CD4-positive, alpha-beta T cell treated with Interleukin-17A for 4 hours (primary cell): ENCODE data around the gene TMEM270.

Experiments used
- DNase-seq: peaks from one replicate; pipeline ENCODE4 v3.0.0-alpha.2; 2020; ENCODE audit warnings: mixed read lengths

Gene TMEM270

GRCh38 chr7:73909051-73909941 is 48.3 kb downstream of the TMEM270 start:
- DNase-seq = no peak

DNA sequence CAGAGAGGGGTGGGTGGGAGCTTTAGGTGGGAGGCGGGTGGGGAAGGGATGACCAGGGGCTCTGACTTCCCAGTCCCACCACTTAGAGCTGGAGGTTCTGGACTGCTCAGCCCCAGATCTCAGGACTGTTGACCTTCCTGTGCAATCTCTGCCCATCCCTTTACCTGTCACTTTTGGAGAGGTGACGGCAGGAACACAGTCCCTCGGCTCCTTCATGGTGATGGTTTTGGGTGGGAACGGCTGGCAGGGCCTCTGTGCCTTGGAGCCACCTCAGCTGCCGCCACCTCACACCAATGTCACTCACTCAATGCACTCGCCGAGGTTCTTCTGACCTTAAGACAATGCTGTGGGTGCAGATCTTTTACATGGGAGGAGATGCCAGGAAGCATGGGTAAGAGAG is 49.0 kb downstream of the TMEM270 start:
- no peak for DNase-seq

- no peak for DNase-seq
Measured at GRCh38 chr7:73912223-73912622, 51.3 kb downstream of the TMEM270 start.
